ENCODE data around the gene DTD2.

DNA sequence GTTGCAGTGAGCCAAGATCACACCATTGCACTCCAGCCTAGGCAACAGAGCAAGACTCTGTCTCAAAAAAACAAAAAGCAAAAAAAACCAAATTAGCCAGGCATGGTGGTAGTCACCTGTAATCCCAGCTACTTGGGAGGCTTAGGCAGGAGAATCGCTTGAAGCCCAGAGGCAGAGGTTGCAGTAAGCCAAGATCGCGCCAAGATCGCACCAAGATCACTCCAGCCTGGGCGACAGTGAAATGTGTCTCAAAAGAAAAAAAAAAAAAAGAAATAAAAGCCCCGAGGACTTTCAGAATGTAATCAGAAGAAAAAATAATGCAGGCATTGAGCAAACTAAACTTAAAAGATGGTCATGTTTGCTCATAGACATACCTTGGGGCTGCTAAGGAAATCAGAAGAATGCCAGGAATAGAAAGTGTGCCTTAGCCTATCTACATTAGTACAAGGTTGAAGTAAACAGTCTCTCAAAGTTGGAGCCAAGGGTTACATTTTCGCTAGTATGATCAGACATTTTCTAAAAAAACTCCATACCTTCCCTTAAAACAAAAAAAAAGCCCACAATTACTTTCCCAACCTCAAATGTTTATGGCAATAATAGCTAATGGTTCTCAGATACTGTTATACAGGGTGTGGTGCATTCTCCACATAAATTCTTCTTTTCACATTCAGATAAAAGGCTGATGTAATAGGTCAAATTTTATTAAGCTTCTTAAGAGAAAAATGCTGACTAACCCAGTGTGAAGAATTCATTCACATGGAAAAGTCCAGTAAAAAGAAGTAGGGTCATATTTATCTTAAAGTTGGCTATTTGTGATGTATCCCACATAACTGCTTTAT lies 15.8 kb downstream of the DTD2 start:
- TF ChIP-seq, protein P1, sequence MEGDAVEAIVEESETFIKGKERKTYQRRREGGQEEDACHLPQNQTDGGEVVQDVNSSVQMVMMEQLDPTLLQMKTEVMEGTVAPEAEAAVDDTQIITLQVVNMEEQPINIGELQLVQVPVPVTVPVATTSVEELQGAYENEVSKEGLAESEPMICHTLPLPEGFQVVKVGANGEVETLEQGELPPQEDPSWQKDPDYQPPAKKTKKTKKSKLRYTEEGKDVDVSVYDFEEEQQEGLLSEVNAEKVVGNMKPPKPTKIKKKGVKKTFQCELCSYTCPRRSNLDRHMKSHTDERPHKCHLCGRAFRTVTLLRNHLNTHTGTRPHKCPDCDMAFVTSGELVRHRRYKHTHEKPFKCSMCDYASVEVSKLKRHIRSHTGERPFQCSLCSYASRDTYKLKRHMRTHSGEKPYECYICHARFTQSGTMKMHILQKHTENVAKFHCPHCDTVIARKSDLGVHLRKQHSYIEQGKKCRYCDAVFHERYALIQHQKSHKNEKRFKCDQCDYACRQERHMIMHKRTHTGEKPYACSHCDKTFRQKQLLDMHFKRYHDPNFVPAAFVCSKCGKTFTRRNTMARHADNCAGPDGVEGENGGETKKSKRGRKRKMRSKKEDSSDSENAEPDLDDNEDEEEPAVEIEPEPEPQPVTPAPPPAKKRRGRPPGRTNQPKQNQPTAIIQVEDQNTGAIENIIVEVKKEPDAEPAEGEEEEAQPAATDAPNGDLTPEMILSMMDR (conservative IDR thresholded peaks at IDR 0.05 in 1 of 2, IDR thresholded peaks at IDR 0.05 in 1 of 2; ENCODE audit: low read depth in 1 of 2, low read length in 2 of 2), result no peak
- no peak for TF ChIP-seq EZH2 (IDR thresholded peaks at IDR 0.05; ENCODE audit: low read length, missing control alignments)

Data from fibroblast of lung (primary cell).